ENCODE results near the gene SMIM15. TPM values are rescaled to one million over a fixed set of nuclear protein-coding genes. Genes with fewer than 3 reads are reported as not detected.
"Not testable (repeated sequence)": the region's sequence is repeated elsewhere in the genome, so short reads cannot be mapped to it uniquely, and the experiment has no call there.

SMIM15 gene
- total RNA-seq, 2 experiments from 2014 or later, result 16.5 to 18.2 TPM

DNA sequence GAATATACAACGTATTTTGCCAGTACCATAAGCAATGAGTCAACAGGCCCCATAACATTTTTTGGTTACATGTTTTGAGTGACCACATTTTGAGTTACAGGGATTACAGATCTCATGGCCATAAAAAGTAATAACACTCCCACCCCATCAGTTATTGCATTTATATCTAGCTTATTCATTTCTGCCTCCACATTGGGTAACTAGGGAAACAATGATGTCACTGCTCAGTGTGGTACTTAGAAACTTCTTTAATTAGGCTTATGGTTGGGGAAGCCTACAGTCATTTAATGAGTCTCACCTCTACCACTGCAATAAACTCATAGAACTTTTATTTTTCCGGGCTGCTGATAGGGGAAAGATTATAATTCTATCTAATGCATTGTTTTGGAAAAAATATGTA, 39.9 kb upstream of the SMIM15 start:
- H3K27me3 Mint-ChIP-seq, result peaks cover 37% of the 10 kb centered on the region
- intact Hi-C loops (cut with DNase I, micrococcal nuclease), result no loop called here
- CTCF ChIA-PET, result no interaction called here

DNA sequence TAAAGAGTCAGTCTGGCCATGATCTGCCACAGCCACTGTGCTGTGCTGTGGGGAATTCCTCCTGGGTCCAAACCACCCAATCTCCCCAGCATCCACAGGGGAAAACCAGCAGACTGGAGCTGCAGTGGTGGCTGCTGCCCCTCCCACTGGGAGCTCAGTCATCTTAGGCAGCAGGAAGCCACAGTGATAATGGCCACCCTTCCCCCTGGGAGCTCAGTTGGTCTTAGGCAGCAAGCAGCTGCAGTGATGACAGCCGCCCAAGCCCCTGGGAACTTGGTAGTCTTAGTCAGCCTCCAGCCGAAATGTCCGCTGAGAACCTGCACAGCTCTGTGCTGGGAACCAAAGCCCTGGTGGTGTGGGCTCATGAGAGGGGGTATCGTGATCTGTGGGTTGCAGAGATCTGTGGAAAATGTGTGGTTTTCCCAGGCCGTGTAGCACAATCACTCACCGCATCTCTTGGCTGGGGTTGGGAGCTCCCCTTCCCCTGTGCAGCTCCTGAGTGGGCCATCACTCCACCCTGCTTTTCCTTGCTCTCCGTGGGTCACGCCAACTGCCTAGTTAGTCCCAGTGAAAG, 38.4 kb upstream of the SMIM15 start:
- ATAC-seq (ENCODE audit: poor library complexity) (no peak), DNase-seq (no peak)
- no peak overlapping the region for H3K4me3 ChIP-seq (ENCODE audit: low read length)
- H3K27ac Mint-ChIP-seq, result no peak overlapping the region
- H3K4me3 Mint-ChIP-seq, result no peak overlapping the region
- no peaks in the 10 kb centered on the region for H3K4me1 ChIP-seq (ENCODE audit: insufficient read depth, low read length)
- TF ChIP-seq, protein P1, sequence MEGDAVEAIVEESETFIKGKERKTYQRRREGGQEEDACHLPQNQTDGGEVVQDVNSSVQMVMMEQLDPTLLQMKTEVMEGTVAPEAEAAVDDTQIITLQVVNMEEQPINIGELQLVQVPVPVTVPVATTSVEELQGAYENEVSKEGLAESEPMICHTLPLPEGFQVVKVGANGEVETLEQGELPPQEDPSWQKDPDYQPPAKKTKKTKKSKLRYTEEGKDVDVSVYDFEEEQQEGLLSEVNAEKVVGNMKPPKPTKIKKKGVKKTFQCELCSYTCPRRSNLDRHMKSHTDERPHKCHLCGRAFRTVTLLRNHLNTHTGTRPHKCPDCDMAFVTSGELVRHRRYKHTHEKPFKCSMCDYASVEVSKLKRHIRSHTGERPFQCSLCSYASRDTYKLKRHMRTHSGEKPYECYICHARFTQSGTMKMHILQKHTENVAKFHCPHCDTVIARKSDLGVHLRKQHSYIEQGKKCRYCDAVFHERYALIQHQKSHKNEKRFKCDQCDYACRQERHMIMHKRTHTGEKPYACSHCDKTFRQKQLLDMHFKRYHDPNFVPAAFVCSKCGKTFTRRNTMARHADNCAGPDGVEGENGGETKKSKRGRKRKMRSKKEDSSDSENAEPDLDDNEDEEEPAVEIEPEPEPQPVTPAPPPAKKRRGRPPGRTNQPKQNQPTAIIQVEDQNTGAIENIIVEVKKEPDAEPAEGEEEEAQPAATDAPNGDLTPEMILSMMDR (IDR thresholded peaks at IDR 0.05), result no peak
- peaks cover 17% of the 10 kb centered on the region for H3K9me3 Mint-ChIP-seq
- no peaks in the 10 kb centered on the region for H3K4me1 Mint-ChIP-seq (ENCODE audit: low read depth)
- intact Hi-C loops (cut with DNase I, micrococcal nuclease), result no loop called here
- ChIA-PET CTCF (no interaction called here), POLR2A (no interaction called here)
- H3K36me3 ChIP-seq (ENCODE audit: insufficient read depth, low read length), result no peaks in the 10 kb centered on the region
- H3K36me3 Mint-ChIP-seq (ENCODE audit: low read depth), result no peaks in the 10 kb centered on the region
- no peak overlapping the region for H3K27ac ChIP-seq (ENCODE audit: low read depth in 1 of 2, low read length in 2 of 2)
- peaks cover 33% of the 10 kb centered on the region for H3K27me3 Mint-ChIP-seq
- peaks cover 0 to 12% of the 10 kb centered on the region in 2 experiments for H3K9me3 ChIP-seq (ENCODE audit: control insufficient read depth in 1 of 2, insufficient read depth in 1 of 2, low read length in 2 of 2)
- peaks cover 0 to 9% of the 10 kb centered on the region in 2 experiments for H3K27me3 ChIP-seq (ENCODE audit: control insufficient read depth in 1 of 2, insufficient read depth in 2 of 2, low read length in 2 of 2)

More for the DNA sequence above, 39.9 kb upstream of the SMIM15 start:
- Histone ChIP-seq H3K27ac (ENCODE audit: low read depth in 1 of 2, low read length in 2 of 2) (no peak overlapping the region), H3K9me3 (ENCODE audit: control insufficient read depth in 1 of 2, insufficient read depth in 1 of 2, low read length in 2 of 2) (peaks cover 0 to 16% of the 10 kb centered on the region in 2 experiments), H3K4me3 (ENCODE audit: low read length) (no peak overlapping the region), H3K36me3 (ENCODE audit: insufficient read depth, low read length) (no peaks in the 10 kb centered on the region), H3K27me3 (ENCODE audit: control insufficient read depth in 1 of 2, insufficient read depth in 2 of 2, low read length in 2 of 2) (peaks cover 0 to 9% of the 10 kb centered on the region in 2 experiments), H3K4me1 (ENCODE audit: insufficient read depth, low read length) (no peaks in the 10 kb centered on the region)
- H3K4me1 Mint-ChIP-seq (ENCODE audit: low read depth), result no peaks in the 10 kb centered on the region
- DNase-seq (no peak), ATAC-seq (ENCODE audit: poor library complexity) (no peak)
- no peaks in the 10 kb centered on the region for H3K36me3 Mint-ChIP-seq (ENCODE audit: low read depth)
- H3K4me3 Mint-ChIP-seq, result no peak overlapping the region
- POLR2A ChIA-PET, result no interaction called here
- peaks cover 17% of the 10 kb centered on the region for H3K9me3 Mint-ChIP-seq
- no peak overlapping the region for H3K27ac Mint-ChIP-seq
- TF ChIP-seq, protein P1 (IDR thresholded peaks at IDR 0.05), result no peak

GRCh38 chr5:61198606-61199005, 36.3 kb upstream of the SMIM15 start:
- Mint-ChIP-seq H3K9me3 (peaks cover 22% of the 10 kb centered on the region), H3K27ac (no peak overlapping the region), H3K27me3 (peaks cover 32% of the 10 kb centered on the region), H3K4me1 (ENCODE audit: low read depth) (no peaks in the 10 kb centered on the region), H3K4me3 (no peak overlapping the region), H3K36me3 (ENCODE audit: low read depth) (no peaks in the 10 kb centered on the region)
- Histone ChIP-seq H3K27me3 (ENCODE audit: control insufficient read depth in 1 of 2, insufficient read depth in 2 of 2, low read length in 2 of 2) (peaks cover 0 to 9% of the 10 kb centered on the region in 2 experiments), H3K27ac (ENCODE audit: low read depth in 1 of 2, low read length in 2 of 2) (no peak overlapping the region), H3K36me3 (ENCODE audit: insufficient read depth, low read length) (no peaks in the 10 kb centered on the region), H3K4me1 (ENCODE audit: insufficient read depth, low read length) (no peaks in the 10 kb centered on the region), H3K9me3 (ENCODE audit: control insufficient read depth in 1 of 2, insufficient read depth in 1 of 2, low read length in 2 of 2) (peaks cover 0 to 7% of the 10 kb centered on the region in 2 experiments), H3K4me3 (ENCODE audit: low read length) (no peak overlapping the region)
- DNase-seq, result no peak
- ChIA-PET POLR2A (no interaction called here), CTCF (no interaction called here)
- ATAC-seq (ENCODE audit: poor library complexity), result no peak
- TF ChIP-seq, protein P1 (IDR thresholded peaks at IDR 0.05), result no peak
- intact Hi-C loops (cut with DNase I, micrococcal nuclease), result no loop called here

- POLR2A ChIA-PET; H3K27ac ChIP-seq (ENCODE audit: low read depth in 1 of 2, low read length in 2 of 2); H3K9me3 Mint-ChIP-seq; ATAC-seq (ENCODE audit: poor library complexity); H3K9me3 ChIP-seq (ENCODE audit: control insufficient read depth in 1 of 2, insufficient read depth in 1 of 2, low read length in 2 of 2); H3K36me3 Mint-ChIP-seq (ENCODE audit: low read depth); H3K36me3 ChIP-seq (ENCODE audit: insufficient read depth, low read length); DNase-seq; H3K27ac Mint-ChIP-seq; H3K27me3 ChIP-seq (ENCODE audit: control insufficient read depth in 1 of 2, insufficient read depth in 2 of 2, low read length in 2 of 2); intact Hi-C loops (cut with DNase I, micrococcal nuclease); H3K4me1 Mint-ChIP-seq (ENCODE audit: low read depth); H3K4me1 ChIP-seq (ENCODE audit: insufficient read depth, low read length); H3K4me3 Mint-ChIP-seq; CTCF ChIA-PET; H3K4me3 ChIP-seq (ENCODE audit: low read length): not testable (repeated sequence)
- H3K27me3 Mint-ChIP-seq, result peaks cover 19% of the 10 kb centered on the region
Measured at GRCh38 chr5:61187826-61188225, 25.6 kb upstream of the SMIM15 start.

DNA sequence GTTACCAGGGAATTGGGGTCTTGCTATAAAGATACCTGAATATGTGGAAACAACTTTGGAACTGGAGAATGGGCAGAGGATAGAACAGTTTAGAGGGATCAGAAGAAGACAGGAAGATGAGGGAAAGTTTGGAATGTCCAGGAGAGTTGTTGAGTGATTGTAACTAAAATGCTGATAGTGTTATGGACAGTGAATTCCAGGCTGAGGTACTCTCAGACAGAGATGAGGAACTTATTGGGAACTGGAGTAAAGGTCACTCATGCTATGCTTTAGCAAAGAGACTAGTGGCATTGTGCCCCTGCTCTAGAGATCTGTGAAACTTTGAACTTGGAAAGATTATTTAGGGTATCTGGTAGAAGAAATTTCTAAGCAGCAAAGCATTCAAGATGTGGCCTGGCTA, 25.1 kb upstream of the SMIM15 start:
- H3K36me3 ChIP-seq (ENCODE audit: insufficient read depth, low read length); H3K36me3 Mint-ChIP-seq (ENCODE audit: low read depth); H3K27ac ChIP-seq (ENCODE audit: low read depth in 1 of 2, low read length in 2 of 2); H3K27ac Mint-ChIP-seq; H3K4me1 ChIP-seq (ENCODE audit: insufficient read depth, low read length); CTCF ChIA-PET; ATAC-seq (ENCODE audit: poor library complexity); H3K4me3 ChIP-seq (ENCODE audit: low read length); intact Hi-C loops (cut with DNase I, micrococcal nuclease); H3K4me1 Mint-ChIP-seq (ENCODE audit: low read depth); H3K27me3 ChIP-seq (ENCODE audit: control insufficient read depth in 1 of 2, insufficient read depth in 2 of 2, low read length in 2 of 2); POLR2A ChIA-PET; H3K9me3 Mint-ChIP-seq; H3K4me3 Mint-ChIP-seq; H3K9me3 ChIP-seq (ENCODE audit: control insufficient read depth in 1 of 2, insufficient read depth in 1 of 2, low read length in 2 of 2); DNase-seq: not testable (repeated sequence)
- H3K27me3 Mint-ChIP-seq, result peaks cover 19% of the 10 kb centered on the region
